Activated T-cell treated with anti-CD3 and anti-CD28 coated beads, Interleukin-2, amount 50 U/mL, for 4 hours (primary cell): ENCODE results near the gene G6PD. TPM values are rescaled to one million over a fixed set of nuclear protein-coding genes. Genes with fewer than 3 reads are reported as not detected.

ENCODE experiments used
- ATAC-seq, 2 donors: fragments of 200-7000 bp; cut with Tn5 transposase; one replicate each; pipeline ENCODE4 v1.10.0; 2021
- DNase-seq: peaks from one replicate; pipeline ENCODE4 v3.0.0-alpha.2; 2020
- H3K27me3 Mint-ChIP-seq: one replicate; pipeline ENCODE4 v1.8.0; 2021; ENCODE audit warnings: low read depth, mixed read lengths
- H3K36me3 Mint-ChIP-seq: one replicate; pipeline ENCODE4 v1.8.0; 2022; ENCODE audit warnings: mixed read lengths; ENCODE audit not compliant: insufficient read depth
- H3K4me1 Mint-ChIP-seq: one replicate; pipeline ENCODE4 v1.8.0; 2021; ENCODE audit warnings: low read depth, mixed read lengths
- H3K4me3 Mint-ChIP-seq: one replicate; pipeline ENCODE4 v1.8.0; 2021; ENCODE audit warnings: mild to moderate bottlenecking, moderate library complexity, mixed read lengths
- H3K9me3 Mint-ChIP-seq: one replicate; pipeline ENCODE4 v1.8.0; 2021; ENCODE audit warnings: mixed read lengths
- total RNA-seq, 3 donors: library from RNA; stranded (reverse); gene quantifications; one replicate each; pipeline ENCODE4 v1.2.1, GENCODE V29; 2021

The G6PD gene
- total RNA-seq, 3 donors from 2014 or later, result 101 to 105 (median 102) TPM

- peak; percentile 88 to 89 for ATAC-seq
- Mint-ChIP-seq H3K27me3 (no peaks in the 10 kb centered on the region), H3K4me1 (peaks cover 15% of the 10 kb centered on the region), H3K36me3 (no peaks in the 10 kb centered on the region), H3K9me3 (no peaks in the 10 kb centered on the region), H3K4me3 (peak within 1 kb of the TSS; percentile 88)
- peak; percentile 80 for DNase-seq
These were observed 56.1 kb downstream of the G6PD start, which contains the start of gene SLC10A3 for GRCh38 chrX:154490414-154491083. Gene SLC10A3, minus strand, starts transcription at chrX:154490629. Its CDS starts 1,689 bp downstream, at chrX:154488940.

GRCh38 chrX:154490021-154490413, 56.6 kb downstream of the G6PD start:
- DNase-seq, result no peak
- Mint-ChIP-seq H3K27me3 (no peaks in the 10 kb centered on the region), H3K4me3 (peak overlapping the region; percentile 88), H3K9me3 (no peaks in the 10 kb centered on the region), H3K4me1 (peaks cover 16% of the 10 kb centered on the region), H3K36me3 (no peaks in the 10 kb centered on the region)
- ATAC-seq, result peak; percentile 23 to 30

GRCh38 chrX:154489182-154489581, 57.5 kb downstream of the G6PD start:
- no peak for ATAC-seq
- no peak for DNase-seq
- H3K4me3 Mint-ChIP-seq, result peak overlapping the region; percentile 88
- H3K27me3 Mint-ChIP-seq, result no peaks in the 10 kb centered on the region
- no peaks in the 10 kb centered on the region for H3K9me3 Mint-ChIP-seq
- no peaks in the 10 kb centered on the region for H3K36me3 Mint-ChIP-seq
- H3K4me1 Mint-ChIP-seq, result peaks cover 21% of the 10 kb centered on the region

- Mint-ChIP-seq H3K4me1 (peaks cover 23% of the 10 kb centered on the region), H3K9me3 (no peaks in the 10 kb centered on the region), H3K27me3 (no peaks in the 10 kb centered on the region), H3K4me3 (peak overlapping the region; percentile 24), H3K36me3 (no peaks in the 10 kb centered on the region)
- DNase-seq, result no peak
- no peak for ATAC-seq
These were observed 58.1 kb downstream of the G6PD start for GRCh38 chrX:154488336-154489075.

- Mint-ChIP-seq H3K4me3 (peak overlapping the region; percentile 82), H3K4me1 (peaks cover 26% of the 10 kb centered on the region), H3K9me3 (no peaks in the 10 kb centered on the region), H3K36me3 (no peaks in the 10 kb centered on the region), H3K27me3 (no peaks in the 10 kb centered on the region)
- no peak for ATAC-seq
- DNase-seq, result no peak
These were observed 58.9 kb downstream of the G6PD start for GRCh38 chrX:154487518-154488290.

- no peaks in the 10 kb centered on the region for H3K36me3 Mint-ChIP-seq
- H3K4me3 Mint-ChIP-seq, result peak within 1 kb of the TSS; percentile 82
- peaks cover 26% of the 10 kb centered on the region for H3K4me1 Mint-ChIP-seq
- H3K27me3 Mint-ChIP-seq, result no peaks in the 10 kb centered on the region
- no peaks in the 10 kb centered on the region for H3K9me3 Mint-ChIP-seq
- DNase-seq (peak; percentile 39), ATAC-seq (peak; percentile 16 to 23)
These were observed 60.0 kb downstream of the G6PD start, which contains the start of gene UBL4A for GRCh38 chrX:154486396-154487207. Gene UBL4A, minus strand, starts transcription at chrX:154486615. Its CDS starts 31 bp downstream, at chrX:154486584.

GRCh38 chrX:154486052-154486395, 60.6 kb downstream of the G6PD start:
- ATAC-seq (peak; percentile 19 to 23), DNase-seq (no peak)
- peak overlapping the region; percentile 53 for H3K4me3 Mint-ChIP-seq
- H3K27me3 Mint-ChIP-seq, result no peaks in the 10 kb centered on the region
- peaks cover 26% of the 10 kb centered on the region for H3K4me1 Mint-ChIP-seq
- no peaks in the 10 kb centered on the region for H3K36me3 Mint-ChIP-seq
- no peaks in the 10 kb centered on the region for H3K9me3 Mint-ChIP-seq

GRCh38 chrX:154485150-154486051, 61.2 kb downstream of the G6PD start:
- peak overlapping the region; percentile 77 for H3K4me3 Mint-ChIP-seq
- H3K27me3 Mint-ChIP-seq, result no peaks in the 10 kb centered on the region

GRCh38 chrX:154484255-154485149, 62.1 kb downstream of the G6PD start:
- no peak for DNase-seq

More at GRCh38 chrX:154485150-154486051, 61.2 kb downstream of the G6PD start:
- Mint-ChIP-seq H3K4me1 (peaks cover 26% of the 10 kb centered on the region), H3K9me3 (no peaks in the 10 kb centered on the region), H3K36me3 (no peaks in the 10 kb centered on the region)
- ATAC-seq (no peak), DNase-seq (no peak)

GRCh38 chrX:154483325-154483724, 63.3 kb downstream of the G6PD start:
- no peaks in the 10 kb centered on the region for H3K9me3 Mint-ChIP-seq
- no peak overlapping the region for H3K4me3 Mint-ChIP-seq
- H3K4me1 Mint-ChIP-seq, result peaks cover 21% of the 10 kb centered on the region
- ATAC-seq (no peak), DNase-seq (no peak)
- H3K27me3 Mint-ChIP-seq, result no peaks in the 10 kb centered on the region
- H3K36me3 Mint-ChIP-seq, result no peaks in the 10 kb centered on the region

More at GRCh38 chrX:154484255-154485149, 62.1 kb downstream of the G6PD start:
- Mint-ChIP-seq H3K27me3 (no peaks in the 10 kb centered on the region), H3K9me3 (no peaks in the 10 kb centered on the region), H3K4me1 (peaks cover 23% of the 10 kb centered on the region), H3K36me3 (no peaks in the 10 kb centered on the region), H3K4me3 (peak overlapping the region; percentile 77)
- no peak for ATAC-seq

GRCh38 chrX:154482786-154483185, 63.9 kb downstream of the G6PD start:
- no peaks in the 10 kb centered on the region for H3K9me3 Mint-ChIP-seq
- peaks cover 19% of the 10 kb centered on the region for H3K4me1 Mint-ChIP-seq
- no peaks in the 10 kb centered on the region for H3K36me3 Mint-ChIP-seq
- DNase-seq (no peak), ATAC-seq (no peak)
- no peaks in the 10 kb centered on the region for H3K27me3 Mint-ChIP-seq
- no peak overlapping the region for H3K4me3 Mint-ChIP-seq

- Mint-ChIP-seq H3K27me3 (no peaks in the 10 kb centered on the region), H3K4me1 (peaks cover 19% of the 10 kb centered on the region), H3K36me3 (no peaks in the 10 kb centered on the region), H3K9me3 (no peaks in the 10 kb centered on the region), H3K4me3 (no peak overlapping the region)
- DNase-seq, result no peak
- no peak for ATAC-seq
These were observed 64.6 kb downstream of the G6PD start for GRCh38 chrX:154481911-154482601.
